Adipocyte (in vitro differentiated cells): ENCODE measurements around the gene HCFC2.

Experiments
- DNase-seq: peaks from one replicate; pipeline ENCODE4 v3.0.0-alpha.2; 2015; ENCODE audit warnings: low read depth
- H3K27me3 ChIP-seq: replicated peaks from 2 replicates; pipeline ENCODE4 v1.7.0; 2013; ENCODE audit warnings: mild to moderate bottlenecking, low read length, moderate library complexity; ENCODE audit not compliant: control insufficient read depth, insufficient read depth
- H3K36me3 ChIP-seq: 2 replicates; pipeline ENCODE4 v1.7.0; 2013; ENCODE audit warnings: low read length, mild to moderate bottlenecking, moderate library complexity; ENCODE audit not compliant: control insufficient read depth, insufficient read depth, severe bottlenecking
- H3K4me1 ChIP-seq: 2 replicates; pipeline ENCODE4 v1.7.0; 2013; ENCODE audit warnings: mild to moderate bottlenecking, low read length, moderate library complexity; ENCODE audit not compliant: control insufficient read depth, insufficient read depth
- H3K4me3 ChIP-seq: 2 replicates; pipeline ENCODE4 v1.7.0; 2013; ENCODE audit warnings: mild to moderate bottlenecking, low read length, moderate library complexity
- H3K9ac ChIP-seq: 2 replicates; pipeline ENCODE4 v1.7.0; 2013; ENCODE audit warnings: mild to moderate bottlenecking, low read length, moderate library complexity
- H3K9me3 ChIP-seq: 2 replicates; pipeline ENCODE4 v1.7.0; 2013; ENCODE audit warnings: mild to moderate bottlenecking, low read length, moderate library complexity; ENCODE audit not compliant: control insufficient read depth

The HCFC2 gene

GRCh38 chr12:104044158-104044557 lies 20.2 kb upstream of the HCFC2 start:
- Histone ChIP-seq H3K4me3 (no peak overlapping the region), H3K27me3 (no peaks in the 10 kb centered on the region), H3K36me3 (no peaks in the 10 kb centered on the region), H3K9ac (no peak overlapping the region), H3K4me1 (peaks cover 18% of the 10 kb centered on the region), H3K9me3 (no peaks in the 10 kb centered on the region)
- no peak for DNase-seq

GRCh38 chr12:104046306-104046705 lies 18.0 kb upstream of the HCFC2 start:
- no peak for DNase-seq

GRCh38 chr12:104048162-104048561 lies 16.2 kb upstream of the HCFC2 start:
- Histone ChIP-seq H3K9ac (no peak overlapping the region), H3K4me3 (no peak overlapping the region), H3K4me1 (peaks cover 29% of the 10 kb centered on the region), H3K9me3 (no peaks in the 10 kb centered on the region), H3K36me3 (no peaks in the 10 kb centered on the region), H3K27me3 (no peaks in the 10 kb centered on the region)
- DNase-seq: no peak

More at GRCh38 chr12:104046306-104046705, 18.0 kb upstream of the HCFC2 start:
- H3K9me3 ChIP-seq: no peaks in the 10 kb centered on the region
- no peak overlapping the region for H3K9ac ChIP-seq
- no peaks in the 10 kb centered on the region for H3K27me3 ChIP-seq
- H3K36me3 ChIP-seq: no peaks in the 10 kb centered on the region
- H3K4me1 ChIP-seq: peaks cover 29% of the 10 kb centered on the region
- H3K4me3 ChIP-seq: no peak overlapping the region

- Histone ChIP-seq H3K9me3 (no peaks in the 10 kb centered on the region), H3K9ac (peak overlapping the region; percentile 76), H3K4me1 (peaks cover 29% of the 10 kb centered on the region), H3K36me3 (no peaks in the 10 kb centered on the region), H3K4me3 (peak overlapping the region; percentile 86), H3K27me3 (no peaks in the 10 kb centered on the region)
- peak; percentile 48 for DNase-seq
Observed at GRCh38 chr12:104048811-104049210, 15.5 kb upstream of the HCFC2 start.

GRCh38 chr12:104049278-104049902 lies 14.9 kb upstream of the HCFC2 start:
- Histone ChIP-seq H3K27me3 (no peaks in the 10 kb centered on the region), H3K36me3 (no peaks in the 10 kb centered on the region), H3K9ac (peak overlapping the region; percentile 76), H3K9me3 (no peaks in the 10 kb centered on the region), H3K4me3 (peak overlapping the region; percentile 86), H3K4me1 (peaks cover 29% of the 10 kb centered on the region)
- DNase-seq: peak; percentile 72

- Histone ChIP-seq H3K4me3 (peak within 1 kb of the TSS; percentile 86), H3K36me3 (no peaks in the 10 kb centered on the region), H3K27me3 (no peaks in the 10 kb centered on the region), H3K4me1 (peaks cover 29% of the 10 kb centered on the region), H3K9ac (peak within 1 kb of the TSS; percentile 76), H3K9me3 (no peaks in the 10 kb centered on the region)
- DNase-seq: peak; percentile 97
Observed at GRCh38 chr12:104049903-104050356, 14.4 kb upstream of the HCFC2 start, which contains the start of gene GLT8D2. Gene GLT8D2, minus strand, starts transcription at chr12:104050187. Its CDS starts 30,539 bp downstream, at chr12:104019648.

GRCh38 chr12:104050436-104050835 lies 13.9 kb upstream of the HCFC2 start:
- peak; percentile 53 for DNase-seq
- Histone ChIP-seq H3K27me3 (no peaks in the 10 kb centered on the region), H3K9me3 (no peaks in the 10 kb centered on the region), H3K36me3 (no peaks in the 10 kb centered on the region), H3K9ac (peak overlapping the region; percentile 76), H3K4me3 (peak overlapping the region; percentile 86), H3K4me1 (peaks cover 30% of the 10 kb centered on the region)

GRCh38 chr12:104054681-104055346 lies 9.5 kb upstream of the HCFC2 start:
- Histone ChIP-seq H3K36me3 (no peaks in the 10 kb centered on the region), H3K9ac (no peak overlapping the region), H3K9me3 (no peaks in the 10 kb centered on the region), H3K27me3 (no peaks in the 10 kb centered on the region), H3K4me1 (peaks cover 19% of the 10 kb centered on the region), H3K4me3 (no peak overlapping the region)
- no peak for DNase-seq

- Histone ChIP-seq H3K4me3 (no peak overlapping the region), H3K4me1 (peaks cover 12% of the 10 kb centered on the region), H3K36me3 (no peaks in the 10 kb centered on the region), H3K9ac (no peak overlapping the region), H3K27me3 (no peaks in the 10 kb centered on the region), H3K9me3 (no peaks in the 10 kb centered on the region)
- DNase-seq: peak; percentile 16
Observed at GRCh38 chr12:104055686-104056388, 8.5 kb upstream of the HCFC2 start.

GRCh38 chr12:104056419-104056972 lies 7.8 kb upstream of the HCFC2 start:
- Histone ChIP-seq H3K4me1 (peaks cover 12% of the 10 kb centered on the region), H3K36me3 (no peaks in the 10 kb centered on the region), H3K9ac (no peak overlapping the region), H3K27me3 (no peaks in the 10 kb centered on the region), H3K4me3 (no peak overlapping the region), H3K9me3 (no peaks in the 10 kb centered on the region)
- no peak for DNase-seq

GRCh38 chr12:104057771-104058197 lies 6.5 kb upstream of the HCFC2 start:
- H3K27me3 ChIP-seq: no peaks in the 10 kb centered on the region
- no peak overlapping the region for H3K9ac ChIP-seq
- H3K4me3 ChIP-seq: no peak overlapping the region
- peak; percentile 61 for DNase-seq
- H3K9me3 ChIP-seq: no peaks in the 10 kb centered on the region
- H3K4me1 ChIP-seq: peaks cover 12% of the 10 kb centered on the region
- no peaks in the 10 kb centered on the region for H3K36me3 ChIP-seq
